NK-92 (cell line): Measurements from ENCODE around the gene NELFE.
"Not testable (repeated sequence)": the region's sequence is repeated elsewhere in the genome, so short reads cannot be mapped to it uniquely, and the experiment has no call there.

Experiments
- DNase-seq: peaks from one replicate; lab custom pipeline; 2025; ENCODE audit not compliant: unreplicated experiment; lab: John Stamatoyannopoulos, UW

The NELFE gene

DNA sequence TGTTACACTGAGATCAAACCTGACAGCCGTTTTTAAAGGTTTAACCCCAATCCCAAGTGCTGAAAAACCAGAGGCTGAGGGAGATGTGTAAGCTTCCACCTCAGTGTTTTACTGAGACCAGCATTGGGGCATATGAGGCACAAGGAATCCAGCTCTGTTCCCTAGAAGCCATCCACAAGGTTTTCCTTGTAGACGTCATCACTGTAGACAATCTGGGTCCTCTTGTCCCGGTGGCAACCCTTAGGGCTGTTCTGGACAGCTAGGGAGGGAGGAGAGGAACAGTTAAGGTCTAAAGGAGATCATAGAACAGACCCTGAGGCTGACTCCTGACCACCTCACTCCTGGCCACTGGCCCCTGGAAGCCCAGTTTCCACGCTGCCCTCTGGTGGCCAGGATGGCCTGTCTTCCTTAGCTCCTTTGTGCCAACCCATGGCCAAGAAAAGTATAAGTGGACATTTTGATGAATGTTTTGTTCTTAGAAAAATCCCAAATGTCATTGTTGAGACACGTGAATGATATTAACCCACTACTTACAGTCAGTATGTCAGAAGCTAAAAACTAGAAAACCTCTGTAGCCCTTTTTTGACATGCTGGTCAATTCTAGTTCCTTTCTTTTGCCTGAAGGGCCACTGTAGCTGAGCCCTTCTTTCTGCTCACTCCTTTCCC lies 6.5 kb downstream of the NELFE start:
- DNase-seq, result no peak

DNA sequence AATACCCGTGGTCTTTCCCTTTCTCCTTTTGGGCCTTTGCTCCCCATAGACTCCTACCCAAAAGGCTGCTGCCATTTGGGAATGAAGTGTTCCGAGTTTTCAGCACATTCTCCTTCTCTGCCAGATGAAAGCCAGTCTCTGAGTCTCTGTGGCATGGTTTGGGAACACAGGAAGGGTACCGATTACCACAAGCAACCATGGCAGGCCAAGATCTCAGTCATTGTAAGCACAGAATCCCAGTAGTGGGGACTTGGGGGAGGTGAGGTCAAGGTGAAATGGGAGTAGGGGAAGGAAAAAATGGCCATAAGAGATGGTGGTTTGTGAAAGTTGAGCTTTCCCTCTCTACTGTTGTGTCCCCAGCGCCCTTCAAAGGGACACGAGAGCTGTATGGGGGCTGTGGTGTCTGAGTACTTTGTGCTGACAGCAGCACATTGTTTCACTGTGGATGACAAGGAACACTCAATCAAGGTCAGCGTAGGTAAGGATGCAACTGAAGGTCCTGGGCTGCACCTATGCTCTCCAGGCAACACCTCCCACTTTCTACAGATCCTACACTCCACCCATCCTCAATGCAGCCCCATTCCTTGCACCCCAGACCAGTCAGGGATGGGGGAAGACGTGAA lies 8.7 kb downstream of the NELFE start:
- DNase-seq, result no peak

- DNase-seq, result no peak
Observed at GRCh38 chr6:31948753-31949413, 9.9 kb downstream of the NELFE start.

DNA sequence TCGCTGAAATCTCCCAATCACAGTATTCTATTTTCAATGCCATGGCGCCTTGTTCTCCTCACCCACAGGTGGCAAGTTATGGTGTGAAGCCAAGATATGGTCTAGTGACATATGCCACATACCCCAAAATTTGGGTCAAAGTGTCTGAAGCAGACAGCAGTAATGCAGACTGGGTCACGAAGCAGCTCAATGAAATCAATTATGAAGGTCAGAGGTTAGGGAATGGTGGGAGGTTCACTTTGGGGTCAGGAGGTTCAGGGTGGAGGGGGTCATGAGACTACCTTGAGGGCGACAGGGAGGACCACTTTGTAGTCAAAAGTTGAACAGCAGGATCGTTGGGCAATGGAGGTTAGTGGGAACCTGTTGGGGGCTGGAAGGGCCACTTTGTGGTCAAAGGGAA lies 10.5 kb downstream of the NELFE start:
- DNase-seq, result no peak

DNA sequence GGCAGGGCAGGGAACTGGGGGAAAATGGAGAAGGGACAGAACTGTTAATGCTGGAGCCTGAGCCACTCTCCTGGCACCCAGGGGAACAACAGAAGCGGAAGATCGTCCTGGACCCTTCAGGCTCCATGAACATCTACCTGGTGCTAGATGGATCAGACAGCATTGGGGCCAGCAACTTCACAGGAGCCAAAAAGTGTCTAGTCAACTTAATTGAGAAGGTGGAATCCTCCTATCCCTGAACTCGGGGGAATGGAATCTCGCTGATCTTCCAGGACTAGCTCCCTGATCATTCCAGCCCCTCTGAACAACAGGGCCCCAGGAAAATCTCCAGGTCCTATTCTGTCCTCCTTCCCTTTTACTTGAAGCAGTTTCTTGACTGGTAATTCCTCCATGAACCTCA lies 10.9 kb downstream of the NELFE start:
- DNase-seq, result no peak

DNA sequence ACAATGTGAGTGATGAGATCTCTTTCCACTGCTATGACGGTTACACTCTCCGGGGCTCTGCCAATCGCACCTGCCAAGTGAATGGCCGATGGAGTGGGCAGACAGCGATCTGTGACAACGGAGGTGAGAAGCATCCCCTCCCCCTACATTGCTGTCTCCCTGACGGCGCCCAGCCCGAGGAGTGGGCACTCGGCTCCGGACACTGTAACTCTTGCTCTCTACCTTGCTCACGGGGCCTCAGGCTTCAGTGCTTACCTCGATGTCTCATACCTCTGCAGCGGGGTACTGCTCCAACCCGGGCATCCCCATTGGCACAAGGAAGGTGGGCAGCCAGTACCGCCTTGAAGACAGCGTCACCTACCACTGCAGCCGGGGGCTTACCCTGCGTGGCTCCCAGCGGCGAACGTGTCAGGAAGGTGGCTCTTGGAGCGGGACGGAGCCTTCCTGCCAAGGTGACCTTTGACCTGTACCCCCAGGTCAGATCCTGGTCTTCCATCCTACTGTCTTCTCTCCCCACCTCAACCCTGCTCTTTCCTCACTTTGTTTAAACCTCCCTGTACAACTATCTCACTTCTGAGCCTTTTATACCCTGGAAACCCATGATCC lies 11.6 kb downstream of the NELFE start:
- DNase-seq, result no peak

DNA sequence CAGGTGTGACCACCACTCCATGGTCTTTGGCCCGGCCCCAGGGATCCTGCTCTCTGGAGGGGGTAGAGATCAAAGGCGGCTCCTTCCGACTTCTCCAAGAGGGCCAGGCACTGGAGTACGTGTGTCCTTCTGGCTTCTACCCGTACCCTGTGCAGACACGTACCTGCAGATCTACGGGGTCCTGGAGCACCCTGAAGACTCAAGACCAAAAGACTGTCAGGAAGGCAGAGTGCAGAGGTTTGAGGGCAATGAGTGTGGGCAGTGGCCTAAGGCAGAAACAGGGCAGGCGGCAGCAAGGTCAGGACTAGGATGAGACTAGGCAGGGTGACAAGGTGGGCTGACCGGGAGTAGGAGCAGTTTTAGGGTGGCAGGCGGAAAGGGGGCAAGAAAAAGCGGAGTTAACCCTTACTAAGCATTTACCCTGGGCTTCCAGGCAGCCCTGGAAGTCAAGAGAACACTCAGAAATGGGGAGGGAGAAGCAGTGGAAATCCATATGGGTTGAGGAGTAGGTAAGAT lies 12.3 kb downstream of the NELFE start:
- no peak for DNase-seq

DNA sequence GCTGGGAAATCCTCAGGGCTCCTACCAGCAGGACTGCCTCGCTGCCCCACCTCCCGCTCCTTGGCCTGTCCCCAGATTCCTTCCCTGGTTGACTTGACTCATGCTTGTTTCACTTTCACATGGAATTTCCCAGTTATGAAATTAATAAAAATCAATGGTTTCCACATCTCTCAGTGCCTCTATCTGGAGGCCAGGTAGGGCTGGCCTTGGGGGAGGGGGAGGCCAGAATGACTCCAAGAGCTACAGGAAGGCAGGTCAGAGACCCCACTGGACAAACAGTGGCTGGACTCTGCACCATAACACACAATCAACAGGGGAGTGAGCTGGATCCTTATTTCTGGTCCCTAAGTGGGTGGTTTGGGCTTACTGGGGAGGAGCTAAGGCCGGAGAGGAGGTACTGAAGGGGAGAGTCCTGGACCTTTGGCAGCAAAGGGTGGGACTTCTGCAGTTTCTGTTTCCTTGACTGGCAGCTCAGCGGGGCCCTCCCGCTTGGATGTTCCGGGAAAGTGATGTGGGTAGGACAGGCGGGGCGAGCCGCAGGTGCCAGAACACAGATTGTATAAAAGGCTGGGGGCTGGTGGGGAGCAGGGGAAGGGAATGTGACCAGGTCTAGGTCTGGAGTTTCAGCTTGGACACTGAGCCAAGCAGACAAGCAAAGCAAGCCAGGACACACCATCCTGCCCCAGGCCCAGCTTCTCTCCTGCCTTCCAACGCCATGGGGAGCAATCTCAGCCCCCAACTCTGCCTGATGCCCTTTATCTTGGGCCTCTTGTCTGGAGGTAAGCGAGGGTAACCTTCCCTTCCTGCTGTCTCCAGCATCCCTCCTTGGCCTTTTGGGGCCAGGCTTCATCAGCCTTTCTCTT lies 13.0 kb downstream of the NELFE start, which contains the start of gene CFB:
TSS of gene CFB (plus strand) at position 589 of the 863 bp plus-strand sequence. CDS start at position 716, 127 bp downstream.
- no peak for DNase-seq

- DNase-seq, result no peak
Observed at GRCh38 chr6:31945154-31945506, 13.6 kb downstream of the NELFE start.

DNA sequence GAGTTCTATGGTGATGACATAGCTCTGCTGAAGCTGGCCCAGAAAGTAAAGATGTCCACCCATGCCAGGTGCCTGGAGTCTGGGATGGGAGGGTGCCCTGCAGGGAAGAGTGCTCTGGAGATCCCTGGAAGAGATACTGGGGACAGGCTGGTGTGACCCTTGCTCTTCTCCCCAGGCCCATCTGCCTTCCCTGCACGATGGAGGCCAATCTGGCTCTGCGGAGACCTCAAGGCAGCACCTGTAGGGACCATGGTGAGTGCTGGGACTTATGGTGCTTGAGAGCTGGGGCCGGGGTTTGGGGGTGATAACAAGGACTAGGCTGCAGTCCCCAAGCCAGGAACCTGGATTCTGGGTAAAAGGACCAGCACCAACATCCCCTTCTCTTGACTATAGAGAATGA lies 15.0 kb downstream of the NELFE start:
- no peak for DNase-seq

DNA sequence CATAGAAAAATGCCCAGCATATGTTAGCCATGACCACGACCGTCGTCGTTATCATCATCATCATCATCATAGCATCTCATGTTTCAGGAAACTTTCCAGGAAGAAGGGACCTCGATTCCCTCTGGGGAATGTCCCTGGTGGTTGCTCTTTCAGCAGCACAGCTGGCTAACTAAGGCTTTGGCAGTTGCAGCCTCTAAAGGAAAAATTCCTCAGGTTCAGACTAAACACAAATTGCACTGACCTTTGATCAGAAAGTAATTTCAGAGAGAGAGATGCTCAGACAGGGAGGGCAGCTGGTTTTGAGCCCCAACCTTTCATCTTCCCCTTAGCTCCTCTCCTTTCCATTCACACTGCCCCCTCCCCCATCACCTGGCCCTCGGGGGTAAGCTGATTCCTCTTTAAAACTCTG lies 18.5 kb downstream of the NELFE start:
- DNase-seq, result no peak

- no peak for DNase-seq
Observed at GRCh38 chr6:31935823-31936222, 22.9 kb downstream of the NELFE start.

- no peak for DNase-seq
Observed at GRCh38 chr6:31935021-31935420, 23.8 kb downstream of the NELFE start.

DNA sequence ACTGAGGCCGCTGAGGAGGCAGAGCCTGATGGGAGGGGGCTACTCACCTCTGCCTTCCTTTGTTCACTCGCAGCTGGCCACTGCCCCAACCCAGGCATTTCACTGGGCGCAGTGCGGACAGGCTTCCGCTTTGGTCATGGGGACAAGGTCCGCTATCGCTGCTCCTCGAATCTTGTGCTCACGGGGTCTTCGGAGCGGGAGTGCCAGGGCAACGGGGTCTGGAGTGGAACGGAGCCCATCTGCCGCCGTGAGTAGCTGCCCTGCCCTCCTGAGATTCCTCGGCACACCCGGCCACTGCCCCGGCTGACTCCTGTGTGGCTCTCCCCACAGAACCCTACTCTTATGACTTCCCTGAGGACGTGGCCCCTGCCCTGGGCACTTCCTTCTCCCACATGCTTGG lies 25.2 kb downstream of the NELFE start:
- no peak for DNase-seq

- DNase-seq, result not testable (repeated sequence)
Observed at GRCh38 chr6:31932137-31932536, 26.6 kb downstream of the NELFE start.

DNA sequence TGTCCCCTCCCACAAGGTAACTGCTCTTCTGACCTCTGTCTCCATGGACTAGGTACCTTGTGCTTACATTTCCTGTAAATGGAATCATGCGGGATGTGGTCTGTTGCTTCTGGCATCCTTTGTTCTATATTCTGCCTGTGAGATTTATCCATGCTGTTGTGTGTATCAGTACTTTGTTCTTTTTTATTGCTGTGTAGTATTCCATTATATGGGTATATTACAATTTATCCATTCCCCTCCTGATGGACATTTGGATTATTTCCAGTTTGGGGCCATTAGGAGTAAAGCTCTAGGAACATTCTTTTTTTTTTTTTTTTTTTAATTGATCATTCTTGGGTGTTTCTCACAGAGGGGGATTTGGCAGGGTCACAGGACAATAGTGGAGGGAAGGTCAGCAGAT lies 27.8 kb downstream of the NELFE start:
- DNase-seq, result no peak

DNA sequence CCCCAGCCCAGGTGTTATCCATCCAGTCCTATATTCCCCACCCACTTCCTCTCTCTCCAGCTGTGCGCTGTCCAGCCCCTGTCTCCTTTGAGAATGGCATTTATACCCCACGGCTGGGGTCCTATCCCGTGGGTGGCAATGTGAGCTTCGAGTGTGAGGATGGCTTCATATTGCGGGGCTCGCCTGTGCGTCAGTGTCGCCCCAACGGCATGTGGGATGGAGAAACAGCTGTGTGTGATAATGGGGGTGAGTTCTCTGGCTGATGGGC lies 30.2 kb downstream of the NELFE start:
- no peak for DNase-seq

GRCh38 chr6:31927863-31928671 lies 30.7 kb downstream of the NELFE start:
- no peak for DNase-seq

DNA sequence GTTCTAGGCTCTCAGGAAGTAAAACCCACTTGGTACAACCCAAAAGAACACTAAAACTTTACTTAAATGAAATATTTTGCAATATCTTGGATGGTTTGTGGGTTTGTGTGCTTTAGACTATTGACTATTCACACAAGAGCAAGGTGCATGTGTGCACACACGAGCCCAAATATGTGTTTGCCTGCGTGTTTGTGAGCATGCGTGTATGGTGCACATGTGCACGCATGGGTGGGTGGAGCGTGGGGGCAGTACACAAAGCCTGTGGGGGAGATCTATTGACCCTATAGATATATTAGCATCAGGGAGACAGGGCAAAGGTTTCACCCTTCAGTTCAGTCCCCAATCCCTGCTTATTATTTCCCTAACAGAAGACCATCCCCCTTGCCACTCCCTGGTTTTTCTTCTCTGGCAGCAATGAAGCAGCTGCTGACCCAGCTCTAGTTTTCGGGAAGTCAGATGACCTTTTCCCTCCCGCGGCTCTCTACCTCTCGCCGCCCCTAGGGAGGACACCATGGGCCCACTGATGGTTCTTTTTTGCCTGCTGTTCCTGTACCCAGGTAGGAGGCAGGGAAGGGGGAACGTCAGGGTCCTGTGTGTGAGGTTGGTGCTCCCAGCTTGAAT lies 31.4 kb downstream of the NELFE start, which contains the start of gene C2:
TSS of gene C2 (plus strand) at position 476 of the 621 bp plus-strand sequence. CDS start at position 512, 36 bp downstream.
- no peak for DNase-seq

- no peak for DNase-seq
Observed at GRCh38 chr6:31922942-31923341, 35.8 kb downstream of the NELFE start.
